A549 treated with CORT108297 at 1 μM for 4 hours (cell line): ENCODE results near the gene CCDC73. TPM values are rescaled to one million over a fixed set of nuclear protein-coding genes. Genes with fewer than 3 reads are reported as not detected.

Source experiments
- total RNA-seq: library from RNA; stranded (reverse); fragments of 200-300 nt; extraction: Qiagen RNA extraction; gene quantifications from 5 replicates; pipeline ENCODE4 v1.2.3, GENCODE V29; 2022

Gene CCDC73
- 0.03 TPM in 1 of 5 replicates, not detected in the others for total RNA-seq

DNA sequence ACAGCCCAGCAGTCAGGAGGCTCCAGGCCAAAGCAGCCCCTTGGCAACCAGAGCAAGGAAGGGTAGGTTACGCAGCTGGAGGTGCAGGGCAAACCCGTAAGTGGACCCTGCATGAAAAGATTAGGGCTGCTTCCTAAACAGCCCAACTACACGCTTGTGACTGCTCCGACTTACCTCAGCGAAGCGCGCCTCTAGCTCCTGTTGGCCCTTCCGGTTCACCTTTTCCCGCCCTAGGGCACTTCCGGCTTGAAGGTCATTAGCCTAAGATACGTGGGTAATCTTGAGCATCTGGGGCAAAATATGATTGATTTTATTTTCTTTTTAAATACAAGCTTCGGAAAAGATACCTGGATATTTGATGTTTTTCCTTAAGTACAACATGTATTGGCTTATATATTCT, at the start of gene CCDC73:
Gene CCDC73 (minus strand): TSS at position 224 of the 400 bp plus-strand sequence. CDS start 34,419 bp downstream, outside the sequence.

DNA sequence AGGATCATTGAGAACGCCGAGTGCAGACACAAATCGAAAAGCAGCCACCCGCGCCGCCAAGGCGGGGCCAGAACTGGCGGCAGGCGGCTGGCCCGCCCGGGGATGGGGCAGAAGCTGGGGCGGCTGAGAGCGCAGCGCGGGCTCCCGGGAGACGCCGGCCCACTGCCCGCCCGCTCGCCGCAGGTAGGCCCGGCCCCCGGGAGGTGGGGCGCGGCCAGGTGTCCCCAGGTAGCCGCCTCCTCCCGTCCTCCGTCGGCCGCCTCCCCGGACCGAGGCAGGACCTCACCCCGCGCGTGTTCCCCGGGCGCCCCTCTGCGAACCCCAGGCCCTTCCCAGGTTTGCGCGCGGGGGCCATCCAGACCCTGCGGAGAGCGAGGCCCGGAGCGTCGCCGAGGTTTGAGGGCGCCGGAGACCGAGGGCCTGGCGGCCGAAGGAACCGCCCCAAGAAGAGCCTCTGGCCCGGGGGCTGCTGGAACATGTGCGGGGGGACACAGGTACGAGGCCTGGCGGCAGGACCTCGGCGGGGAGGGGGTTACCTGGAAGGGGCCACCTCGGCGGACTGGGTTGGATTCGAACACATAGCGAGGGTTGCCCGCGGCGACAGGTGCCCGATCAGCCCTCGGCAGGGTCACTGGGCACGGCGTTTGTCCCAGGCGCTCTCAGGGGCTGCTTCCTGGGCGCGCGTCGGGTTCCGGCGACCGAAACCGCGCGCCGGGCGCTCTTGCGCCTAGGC, 35.4 kb upstream of the CCDC73 start, which contains the start of gene PRRG4:
Gene PRRG4 (plus strand): TSS at position 248 of the 733 bp plus-strand sequence. CDS start 603 bp downstream, outside the sequence.

DNA sequence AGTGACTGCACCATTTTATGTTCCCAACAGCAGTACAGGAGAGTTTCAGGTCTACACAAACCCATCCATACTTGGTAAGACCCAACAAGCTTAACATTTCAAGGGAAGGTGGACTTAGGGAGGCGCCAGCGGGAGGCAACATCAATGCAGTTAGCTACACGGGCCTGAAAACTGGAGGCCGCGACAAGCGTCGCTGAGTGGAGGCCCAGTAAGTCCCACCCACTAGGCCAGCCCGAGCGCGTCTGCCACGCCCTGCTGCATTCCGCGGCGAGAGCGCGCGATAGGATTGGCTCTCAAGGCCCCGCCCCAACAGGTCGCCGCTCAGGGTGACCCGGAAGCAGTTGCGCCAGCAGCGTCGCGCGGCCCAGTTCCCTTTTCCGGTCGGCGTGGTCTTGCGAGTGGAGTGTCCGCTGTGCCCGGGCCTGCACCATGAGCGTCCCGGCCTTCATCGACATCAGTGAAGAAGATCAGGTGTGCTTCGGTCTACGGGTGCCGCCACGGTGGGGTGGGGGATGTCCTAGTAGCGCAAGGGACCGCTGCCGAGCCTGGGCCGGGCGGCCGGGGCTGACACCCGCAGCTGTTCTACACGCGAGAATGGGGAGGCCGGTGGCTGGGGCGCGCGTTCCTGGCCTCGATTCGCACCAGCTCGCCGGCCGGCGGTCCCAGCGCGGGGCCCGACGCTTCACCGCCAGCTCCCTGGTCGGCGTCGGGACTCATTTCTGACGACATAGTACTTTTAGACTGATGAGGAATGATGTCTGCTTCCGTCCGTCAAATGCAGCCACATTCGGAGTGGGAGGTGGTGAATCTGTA, 210.8 kb downstream of the CCDC73 start, which contains the start of gene EIF3M:
Gene EIF3M (plus strand): TSS at position 373 of the 813 bp plus-strand sequence. CDS start 57 bp downstream, at position 430.

Other genes starting within 250 kb of the CCDC73 start
- 398 to 510 TPM (median 400 TPM) in 5 replicates for gene EIF3M, start 210.8 kb downstream of the CCDC73 start, total RNA-seq
- gene PRRG4, start 35.3 kb upstream of the CCDC73 start, total RNA-seq, result 0.57 to 0.76 TPM (median 0.72 TPM) in 5 replicates
- 13.2 to 18.9 TPM (median 18.2 TPM) in 5 replicates for gene QSER1, start 98.1 kb upstream of the CCDC73 start, total RNA-seq
- gene DEPDC7, start 221.2 kb upstream of the CCDC73 start, total RNA-seq, result 6.5 to 10.1 TPM (median 7.8 TPM) in 5 replicates
- 15.2 to 23.7 TPM (median 19.8 TPM) in 5 replicates for gene TCP11L1, start 244.9 kb upstream of the CCDC73 start, total RNA-seq